Heart left ventricle (tissue), 13 donors: Measurements from ENCODE around the gene IGFBP7.

Source experiments
- POLR2A ChIP-seq, 2 donors: fragments of 450-650 bp; IDR thresholded peaks; one replicate each; pipeline ENCODE4 v1.6.1; 2017; ENCODE audit warnings: antibody characterized with exemption in 2 of 2, mild to moderate bottlenecking in 2 of 2, moderate library complexity in 2 of 2
- TF ChIP-seq, protein P1 (sequence below), 12 donors: fragments of 200-600 bp; sonication (generic) in 4 of 12; IDR thresholded peaks; one replicate each; pipeline versions ENCODE4 v1.5.0 to v1.8.0; 2018 to 2022; ENCODE audit warnings: antibody characterized with exemption in 12 of 12, mild to moderate bottlenecking in 5 of 12
- donor health status: ischemic (EF 13 %, LVEDD 7.1; RV severe dilation, severe dysfunction).
- donor health status: DM: no; HTN: yes; CAD: no.
- donor health status: DM: no; HTN: no; CAD: no.
- donor health status: ischemic (EF 25% LVEDD 6.9; RV normal size, moderate dysfunction).
- donor health status: ischemic (EF 25% LVEDD 5.7; RV mildly dilated, moderate dysfunction).
- donor health status: ischemic (EF 35%, LVEDD 5.7; RV mildly dilated, moderate dysfunction).
- donor health status: nonischemic (EF 11% LVEDD 7.7; RV severe dilation, severe dysfunction).
- donor health status: DM: yes; HTN: yes; CAD: no.
- donor health status: PGD.
- donor health status: ischemic (EF 29% LVEDD 5.4; RV normal size, mild dysfunction).
- donor health status: nonischemic (EF 23%, LVEDD 6.1; RV moderate dilation, normal function).

DNA sequence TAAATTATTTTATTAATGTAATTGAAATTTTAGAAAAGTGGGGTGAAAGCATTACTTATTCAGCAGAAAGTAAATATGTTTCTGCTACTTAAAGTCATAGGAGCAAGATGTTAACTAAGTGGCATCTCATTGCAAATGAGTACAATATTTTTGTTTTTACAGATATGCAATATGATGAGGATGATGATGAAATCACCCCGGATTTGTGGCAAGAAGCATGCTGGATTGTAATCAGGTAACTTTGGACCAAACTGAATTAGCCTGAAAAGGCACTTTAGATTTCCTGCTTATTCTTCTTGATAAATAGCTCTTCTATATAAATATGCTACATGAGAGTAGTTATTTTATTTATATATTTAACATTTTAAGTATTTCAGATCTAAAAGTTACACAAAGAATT, 124.0 kb downstream of the IGFBP7 start:
- TF ChIP-seq, protein P1, sequence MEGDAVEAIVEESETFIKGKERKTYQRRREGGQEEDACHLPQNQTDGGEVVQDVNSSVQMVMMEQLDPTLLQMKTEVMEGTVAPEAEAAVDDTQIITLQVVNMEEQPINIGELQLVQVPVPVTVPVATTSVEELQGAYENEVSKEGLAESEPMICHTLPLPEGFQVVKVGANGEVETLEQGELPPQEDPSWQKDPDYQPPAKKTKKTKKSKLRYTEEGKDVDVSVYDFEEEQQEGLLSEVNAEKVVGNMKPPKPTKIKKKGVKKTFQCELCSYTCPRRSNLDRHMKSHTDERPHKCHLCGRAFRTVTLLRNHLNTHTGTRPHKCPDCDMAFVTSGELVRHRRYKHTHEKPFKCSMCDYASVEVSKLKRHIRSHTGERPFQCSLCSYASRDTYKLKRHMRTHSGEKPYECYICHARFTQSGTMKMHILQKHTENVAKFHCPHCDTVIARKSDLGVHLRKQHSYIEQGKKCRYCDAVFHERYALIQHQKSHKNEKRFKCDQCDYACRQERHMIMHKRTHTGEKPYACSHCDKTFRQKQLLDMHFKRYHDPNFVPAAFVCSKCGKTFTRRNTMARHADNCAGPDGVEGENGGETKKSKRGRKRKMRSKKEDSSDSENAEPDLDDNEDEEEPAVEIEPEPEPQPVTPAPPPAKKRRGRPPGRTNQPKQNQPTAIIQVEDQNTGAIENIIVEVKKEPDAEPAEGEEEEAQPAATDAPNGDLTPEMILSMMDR (IDR thresholded peaks at IDR 0.05) = no peak
- TF ChIP-seq POLR2A (IDR thresholded peaks at IDR 0.05) = no peak
